Tibial nerve (tissue), 4 donors: Measurements from ENCODE around the gene ABR. TPM values are rescaled to one million over a fixed set of nuclear protein-coding genes. Genes with fewer than 3 reads are reported as not detected.
"Not testable (repeated sequence)": the region's sequence is repeated elsewhere in the genome, so short reads cannot be mapped to it uniquely, and the experiment has no call there.

Experiments used
- DNase-seq, 2 donors: peaks; one replicate each; pipeline ENCODE4 v3.0.0-alpha.2; 2019; ENCODE audit warnings: low spot score in 2 of 2
- H3K27ac ChIP-seq, 4 donors: fragments of 200-600 bp; sonication (generic) in 3 of 4; one replicate each; pipeline ENCODE4 v1.5.1; 2017 to 2019; ENCODE audit warnings: mild to moderate bottlenecking in 1 of 4
- H3K27me3 ChIP-seq, 2 donors: fragments of 200-600 bp; sonication (generic) in 1 of 2; one replicate each; pipeline versions ENCODE4 v1.5.1 to v1.6.0; 2017 to 2019
- H3K36me3 ChIP-seq, 3 donors: fragments of 200-600 bp; sonication (generic); one replicate each; pipeline ENCODE4 v1.5.1; 2018 to 2019
- H3K4me1 ChIP-seq, 4 donors: fragments of 200-600 bp; sonication (generic) in 3 of 4; one replicate each; pipeline ENCODE4 v1.5.1; 2017 to 2019
- H3K4me3 ChIP-seq, 4 donors: fragments of 200-600 bp; sonication (generic) in 3 of 4; one replicate each; pipeline ENCODE4 v1.5.1; 2017 to 2019; ENCODE audit warnings: mild to moderate bottlenecking in 1 of 4, moderate library complexity in 1 of 4
- H3K9me3 ChIP-seq, 4 donors: fragments of 200-600 bp; sonication (generic) in 3 of 4; one replicate each; pipeline ENCODE4 v1.5.1; 2017 to 2019
- EP300 ChIP-seq, 2 donors: sonication (generic); formaldehyde crosslinking; IDR thresholded peaks; one replicate each; pipeline ENCODE4 v1.6.1; 2017; ENCODE audit warnings: antibody characterized with exemption in 2 of 2, mild to moderate bottlenecking in 1 of 2
- POLR2A ChIP-seq, 2 donors: fragments of 450-650 bp; IDR thresholded peaks; one replicate each; pipeline ENCODE4 v1.6.1; 2017; ENCODE audit warnings: antibody characterized with exemption in 2 of 2, mild to moderate bottlenecking in 2 of 2, moderate library complexity in 2 of 2
- WGBS, 2 donors: methylation state at CpG; one replicate each; pipeline ENCODE4 v1.1.5; 2018; 5-methylcytosine and 5-hydroxymethylcytosine counted together
- total RNA-seq, 4 donors: library from RNA; depleted of rRNA; stranded (reverse); fragments of >200 nt; gene quantifications; one replicate each; pipeline ENCODE4 v1.1.0, GENCODE V29; 2016
- TF ChIP-seq, protein P1 (sequence below), 5 experiments: fragments of 200-600 bp in 3 of 5; fragments of 450-650 bp in 2 of 5; sonication (generic) in 3 of 5; IDR thresholded peaks; one replicate each; pipeline ENCODE4 v1.5.1; 2016 to 2019; ENCODE audit warnings: antibody characterized with exemption in 5 of 5, mild to moderate bottlenecking in 3 of 5, moderate library complexity in 2 of 5

The ABR gene
- total RNA-seq, 4 donors from 2014 or later, result 88.8 to 193 (median 133) TPM

- peaks cover 10 to 90% (median 47%) of the 10 kb centered on the region in 4 donors for H3K4me1 ChIP-seq
- 41 to 42% methylated on average over 17 to 18 of the region's 18 CpGs for WGBS, 2 donors
- peak; percentile 41 to 43 for DNase-seq
- H3K27ac ChIP-seq, result peak overlapping the region; percentile 6 to 82 (median 61)
- H3K4me3 ChIP-seq, result no peak overlapping the region
- no peaks in the 10 kb centered on the region for H3K9me3 ChIP-seq
- H3K27me3 ChIP-seq, result no peaks in the 10 kb centered on the region
- peaks cover 0 to 53% (median 23%) of the 10 kb centered on the region in 3 donors for H3K36me3 ChIP-seq
- TF ChIP-seq POLR2A (IDR thresholded peaks at IDR 0.05) (no peak), EP300 (IDR thresholded peaks at IDR 0.05) (peak in 1 of 2 donors; percentile 39)
- TF ChIP-seq, protein P1, sequence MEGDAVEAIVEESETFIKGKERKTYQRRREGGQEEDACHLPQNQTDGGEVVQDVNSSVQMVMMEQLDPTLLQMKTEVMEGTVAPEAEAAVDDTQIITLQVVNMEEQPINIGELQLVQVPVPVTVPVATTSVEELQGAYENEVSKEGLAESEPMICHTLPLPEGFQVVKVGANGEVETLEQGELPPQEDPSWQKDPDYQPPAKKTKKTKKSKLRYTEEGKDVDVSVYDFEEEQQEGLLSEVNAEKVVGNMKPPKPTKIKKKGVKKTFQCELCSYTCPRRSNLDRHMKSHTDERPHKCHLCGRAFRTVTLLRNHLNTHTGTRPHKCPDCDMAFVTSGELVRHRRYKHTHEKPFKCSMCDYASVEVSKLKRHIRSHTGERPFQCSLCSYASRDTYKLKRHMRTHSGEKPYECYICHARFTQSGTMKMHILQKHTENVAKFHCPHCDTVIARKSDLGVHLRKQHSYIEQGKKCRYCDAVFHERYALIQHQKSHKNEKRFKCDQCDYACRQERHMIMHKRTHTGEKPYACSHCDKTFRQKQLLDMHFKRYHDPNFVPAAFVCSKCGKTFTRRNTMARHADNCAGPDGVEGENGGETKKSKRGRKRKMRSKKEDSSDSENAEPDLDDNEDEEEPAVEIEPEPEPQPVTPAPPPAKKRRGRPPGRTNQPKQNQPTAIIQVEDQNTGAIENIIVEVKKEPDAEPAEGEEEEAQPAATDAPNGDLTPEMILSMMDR (IDR thresholded peaks at IDR 0.05), result no peak
Measured at GRCh38 chr17:1001640-1002411, 178.0 kb downstream of the ABR start.

GRCh38 chr17:1000597-1001461, 179.0 kb downstream of the ABR start:
- peaks cover 6 to 87% (median 40%) of the 10 kb centered on the region in 4 donors for H3K4me1 ChIP-seq
- DNase-seq, result no peak

DNA sequence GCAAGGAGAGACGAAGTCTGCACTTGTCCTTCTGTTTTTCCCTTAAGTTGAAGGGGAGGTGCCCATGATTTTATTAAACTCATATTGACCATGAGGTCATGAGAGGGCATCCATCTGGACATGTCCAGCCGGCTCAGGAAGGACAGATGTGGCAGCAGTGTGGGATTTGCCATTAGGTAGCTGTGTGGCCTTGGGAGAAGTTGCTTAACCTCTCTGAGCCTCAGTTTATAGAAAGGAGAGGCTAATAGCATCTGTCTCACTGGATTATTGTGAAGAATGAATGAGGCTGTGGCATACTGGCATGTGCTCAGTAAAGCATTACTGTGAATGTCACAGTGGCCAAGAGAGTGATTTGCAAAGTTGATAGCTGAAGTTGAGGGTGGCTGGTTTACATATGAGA, 181.7 kb downstream of the ABR start:
- TF ChIP-seq EP300 (IDR thresholded peaks at IDR 0.05) (no peak), POLR2A (IDR thresholded peaks at IDR 0.05) (no peak)
- TF ChIP-seq, protein P1 (IDR thresholded peaks at IDR 0.05), result no peak
- H3K27ac ChIP-seq, result peak overlapping the region in 1 of 4 donors; percentile 15
- no peaks in the 10 kb centered on the region for H3K27me3 ChIP-seq
- H3K4me3 ChIP-seq, result peak overlapping the region in 3 of 4 donors; percentile 79 to 95 (median 83)
- H3K4me1 ChIP-seq, result peaks cover 6 to 60% (median 24%) of the 10 kb centered on the region in 4 donors
- peaks cover 0 to 35% (median 17%) of the 10 kb centered on the region in 3 donors for H3K36me3 ChIP-seq
- 16 to 17% methylated on average over 2 of the region's 2 CpGs for WGBS, 2 donors
- DNase-seq, result no peak
- peaks cover 0 to 4% (median 0%) of the 10 kb centered on the region in 4 donors for H3K9me3 ChIP-seq

More at GRCh38 chr17:1000597-1001461, 179.0 kb downstream of the ABR start:
- H3K4me3 ChIP-seq, result no peak overlapping the region
- TF ChIP-seq POLR2A (IDR thresholded peaks at IDR 0.05) (no peak), EP300 (IDR thresholded peaks at IDR 0.05) (no peak)
- TF ChIP-seq, protein P1 (IDR thresholded peaks at IDR 0.05), result no peak
- peak overlapping the region in 2 of 4 donors; percentile 78 to 82 for H3K27ac ChIP-seq
- no peaks in the 10 kb centered on the region for H3K27me3 ChIP-seq
- no peaks in the 10 kb centered on the region for H3K9me3 ChIP-seq
- H3K36me3 ChIP-seq, result peaks cover 0 to 48% (median 23%) of the 10 kb centered on the region in 3 donors
- WGBS, 2 donors, result 54 to 55% methylated on average over 14 to 15 of the region's 15 CpGs

DNA sequence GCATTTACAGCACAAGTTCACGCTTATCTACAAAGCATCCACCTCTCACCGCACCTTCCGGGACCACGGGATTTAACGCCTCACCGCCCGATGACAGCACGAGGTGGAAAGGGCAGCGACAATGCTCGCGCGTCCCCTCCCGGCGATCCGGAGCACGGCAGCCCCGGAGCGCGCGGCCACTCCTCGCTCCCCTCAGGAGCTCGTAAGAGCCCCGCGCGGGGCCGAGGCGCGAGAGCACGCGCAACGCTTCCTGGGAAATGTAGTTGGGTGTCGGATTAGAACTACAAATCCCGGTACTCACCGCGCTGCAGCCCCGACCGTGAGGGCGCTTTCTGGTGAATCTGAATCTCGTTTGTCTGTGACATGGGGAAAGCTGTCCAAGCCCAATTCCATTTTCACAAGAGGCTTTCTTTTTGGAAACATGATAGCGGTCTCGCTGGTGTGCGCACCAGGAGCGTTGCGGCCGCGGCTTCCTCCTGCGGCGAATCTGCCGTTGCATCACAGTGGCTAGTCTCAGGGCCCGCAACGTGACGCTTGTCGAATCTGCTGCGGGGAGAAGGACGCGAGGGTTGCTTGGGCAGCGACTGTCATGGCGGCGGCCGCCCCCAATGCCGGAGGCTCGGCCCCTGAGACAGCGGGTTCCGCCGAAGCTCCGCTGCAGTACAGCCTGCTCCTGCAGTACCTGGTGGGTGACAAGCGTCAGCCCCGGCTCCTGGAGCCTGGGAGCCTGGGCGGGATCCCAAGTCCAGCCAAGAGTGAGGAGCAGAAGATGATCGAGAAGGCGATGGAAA, 183.0 kb downstream of the ABR start, which contains the start of gene TIMM22:
TSS of gene TIMM22 (plus strand) at position 576 of the 791 bp plus-strand sequence. CDS start at position 590, 14 bp downstream.
- H3K36me3 ChIP-seq, result peaks cover 0 to 25% (median 5%) of the 10 kb centered on the region in 3 donors
- peak within 1 kb of the TSS; percentile 83 to 94 (median 88) for H3K27ac ChIP-seq
- peaks cover 0 to 4% (median 0%) of the 10 kb centered on the region in 4 donors for H3K9me3 ChIP-seq
- peak; percentile 82 to 87 for DNase-seq
- no peaks in the 10 kb centered on the region for H3K27me3 ChIP-seq
- H3K4me3 ChIP-seq, result peak within 1 kb of the TSS; percentile 79 to 100 (median 89)
- H3K4me1 ChIP-seq, result peaks cover 6 to 46% (median 14%) of the 10 kb centered on the region in 4 donors
- 0 to 1% methylated on average over 55 to 61 of the region's 71 CpGs for WGBS, 2 donors
- TF ChIP-seq POLR2A (IDR thresholded peaks at IDR 0.05) (peak in 1 of 2 donors; percentile 50), EP300 (IDR thresholded peaks at IDR 0.05) (peak; percentile 82 to 94)
- TF ChIP-seq, protein P1 (IDR thresholded peaks at IDR 0.05), result peak; percentile 89 to 95 (median 94)

DNA sequence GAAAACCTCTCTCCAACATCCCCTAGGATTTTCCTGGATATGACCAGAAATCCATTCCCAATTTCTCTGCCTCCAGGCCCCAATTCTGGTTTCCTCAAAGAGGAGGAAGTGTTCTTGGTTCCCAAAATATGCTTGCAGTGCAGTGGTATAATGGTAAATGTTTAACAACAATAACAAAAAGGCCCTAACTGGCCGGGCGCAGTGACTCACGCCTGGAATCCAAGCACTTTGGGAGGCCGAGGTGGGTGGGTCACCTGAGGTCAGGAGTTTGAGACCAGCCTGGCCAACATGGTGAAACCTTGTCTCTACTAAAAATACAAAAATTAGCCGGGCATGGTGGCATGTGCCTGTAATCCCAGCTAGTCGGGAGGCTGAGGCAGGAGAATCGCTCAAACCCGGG, 184.5 kb downstream of the ABR start:
- H3K27ac ChIP-seq, result not testable (repeated sequence)
- 74 to 83% methylated on average over 8 of the region's 8 CpGs for WGBS, 2 donors

More for the DNA sequence above, 184.5 kb downstream of the ABR start:
- not testable (repeated sequence) for DNase-seq, H3K9me3 ChIP-seq, H3K4me3 ChIP-seq, H3K27me3 ChIP-seq
- Histone ChIP-seq H3K36me3 (peaks cover 0 to 11% (median 0%) of the 10 kb centered on the region in 3 donors), H3K4me1 (peaks cover 6 to 32% (median 12%) of the 10 kb centered on the region in 4 donors)
